HEK293T (cell line): Measurements from ENCODE around the gene LAMP1.
"Not testable (repeated sequence)": the region's sequence is repeated elsewhere in the genome, so short reads cannot be mapped to it uniquely, and the experiment has no call there.

Experiments used
- CTCF ChIA-PET: fragments of 350-600 bp; formaldehyde crosslinking; extraction: SDS; loops from one replicate; lab custom pipeline; 2021; ENCODE audit warnings: antibody characterized with exemption, inconsistent platforms; lab: Yijun Ruan, JAX
- POLR2A ChIA-PET: fragments of 350-600 bp; formaldehyde crosslinking; extraction: SDS; loops from one replicate; lab custom pipeline; 2020; ENCODE audit warnings: antibody characterized with exemption, inconsistent platforms; lab: Yijun Ruan, JAX
- DNase-seq: peaks from one replicate; pipeline ENCODE4 v3.0.0; 2012; ENCODE audit warnings: mixed read lengths; ENCODE audit errors: extremely low spot score
- ARNT ChIP-seq: fragments of 450-650 bp; IDR thresholded peaks from 2 replicates; pipeline ENCODE4 v1.6.1; 2017; ENCODE audit warnings: mild to moderate bottlenecking
- BHLHE40 ChIP-seq: fragments of 450-650 bp; IDR thresholded peaks from 2 replicates; pipeline ENCODE4 v1.6.1; 2016; ENCODE audit warnings: mild to moderate bottlenecking, moderate library complexity, borderline replicate concordance
- CTBP1 ChIP-seq: fragments of 450-650 bp; IDR thresholded peaks from 2 replicates; pipeline ENCODE4 v1.6.1; 2016; ENCODE audit warnings: borderline replicate concordance
- ELF4 ChIP-seq: fragments of 450-650 bp; IDR thresholded peaks from 2 replicates; pipeline ENCODE4 v1.6.1; 2017; ENCODE audit warnings: antibody characterized with exemption
- FOXA1 ChIP-seq: fragments of 450-650 bp; IDR thresholded peaks from 2 replicates; pipeline ENCODE4 v1.6.1; 2016; ENCODE audit warnings: mild to moderate bottlenecking
- FOXK2 ChIP-seq: fragments of 450-650 bp; IDR thresholded peaks from 2 replicates; pipeline ENCODE4 v1.6.1; 2016; ENCODE audit warnings: mild to moderate bottlenecking
- FOXM1 ChIP-seq: fragments of 450-650 bp; IDR thresholded peaks from 2 replicates; pipeline ENCODE4 v1.6.1; 2017; ENCODE audit warnings: mild to moderate bottlenecking, borderline replicate concordance
- HDGF ChIP-seq: fragments of 450-650 bp; IDR thresholded peaks from 2 replicates; pipeline ENCODE4 v1.6.1; 2017; ENCODE audit warnings: antibody characterized with exemption, borderline replicate concordance
- L3MBTL2 ChIP-seq: fragments of 450-650 bp; conservative IDR thresholded peaks from 2 replicates; pipeline ENCODE4 v1.6.1; 2016; ENCODE audit warnings: mild to moderate bottlenecking
- LEF1 ChIP-seq: fragments of 450-650 bp; IDR thresholded peaks from 2 replicates; pipeline ENCODE4 v1.6.1; 2017; ENCODE audit warnings: mild to moderate bottlenecking, borderline replicate concordance
- NFRKB ChIP-seq: fragments of 450-650 bp; IDR thresholded peaks from 2 replicates; pipeline ENCODE4 v1.6.1; 2016; ENCODE audit warnings: mild to moderate bottlenecking, moderate library complexity
- PKNOX1 ChIP-seq: fragments of 450-650 bp; IDR thresholded peaks from 2 replicates; pipeline ENCODE4 v1.6.1; 2016
- SP1 ChIP-seq: fragments of 450-650 bp; IDR thresholded peaks from 2 replicates; pipeline ENCODE4 v1.6.1; 2017
- SUZ12 ChIP-seq: fragments of 450-650 bp; IDR thresholded peaks from 2 replicates; pipeline ENCODE4 v1.6.1; 2016; ENCODE audit warnings: mild to moderate bottlenecking
- TARDBP ChIP-seq: fragments of 450-650 bp; IDR thresholded peaks from 2 replicates; pipeline ENCODE4 v1.6.1; 2016
- ZNF384 ChIP-seq: fragments of 450-650 bp; IDR thresholded peaks from 2 replicates; pipeline ENCODE4 v1.6.1; 2016

LAMP1 gene

DNA sequence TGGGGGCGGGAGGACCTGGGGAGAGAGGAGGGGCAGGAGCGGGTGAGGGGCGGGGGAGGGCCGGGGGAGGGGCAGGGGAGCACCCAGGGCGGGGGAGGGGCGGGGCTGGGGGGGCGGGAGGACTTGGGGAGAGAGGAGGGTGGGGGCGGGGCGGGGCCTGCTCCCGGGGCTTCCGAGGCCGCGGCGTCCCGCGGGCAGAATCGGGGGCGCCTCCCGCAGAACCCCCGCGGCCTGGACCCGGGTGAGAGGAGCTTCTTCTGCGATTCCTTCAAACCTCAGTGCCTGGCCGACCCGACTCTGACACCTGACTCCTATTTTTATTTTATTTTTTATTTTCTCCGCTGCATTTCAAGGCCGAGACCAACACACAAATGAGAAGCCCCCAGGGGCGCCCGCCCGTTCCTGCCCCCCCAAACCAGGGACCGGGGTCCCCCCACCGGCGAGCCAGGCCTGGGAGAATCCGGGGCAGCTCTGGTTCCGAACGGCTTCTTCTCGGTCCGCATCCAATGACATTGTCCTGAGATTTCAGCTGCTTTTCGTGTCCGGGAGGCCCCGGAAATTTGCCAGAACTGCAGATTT, 67.4 kb downstream of the LAMP1 start:
- POLR2A ChIA-PET = interaction anchor here (0.9 kb wide), 1 partner anchor 16 kb away, joined by 3 read pairs; no protein-coding TSS in a partner anchor
- CTCF ChIA-PET = interaction anchor here (0.5 kb wide), 1 partner anchor 126 kb away, joined by 8 read pairs; no protein-coding TSS in a partner anchor
- TF ChIP-seq BHLHE40 (no peak), ARNT (no peak)
- DNase-seq = no peak

DNA sequence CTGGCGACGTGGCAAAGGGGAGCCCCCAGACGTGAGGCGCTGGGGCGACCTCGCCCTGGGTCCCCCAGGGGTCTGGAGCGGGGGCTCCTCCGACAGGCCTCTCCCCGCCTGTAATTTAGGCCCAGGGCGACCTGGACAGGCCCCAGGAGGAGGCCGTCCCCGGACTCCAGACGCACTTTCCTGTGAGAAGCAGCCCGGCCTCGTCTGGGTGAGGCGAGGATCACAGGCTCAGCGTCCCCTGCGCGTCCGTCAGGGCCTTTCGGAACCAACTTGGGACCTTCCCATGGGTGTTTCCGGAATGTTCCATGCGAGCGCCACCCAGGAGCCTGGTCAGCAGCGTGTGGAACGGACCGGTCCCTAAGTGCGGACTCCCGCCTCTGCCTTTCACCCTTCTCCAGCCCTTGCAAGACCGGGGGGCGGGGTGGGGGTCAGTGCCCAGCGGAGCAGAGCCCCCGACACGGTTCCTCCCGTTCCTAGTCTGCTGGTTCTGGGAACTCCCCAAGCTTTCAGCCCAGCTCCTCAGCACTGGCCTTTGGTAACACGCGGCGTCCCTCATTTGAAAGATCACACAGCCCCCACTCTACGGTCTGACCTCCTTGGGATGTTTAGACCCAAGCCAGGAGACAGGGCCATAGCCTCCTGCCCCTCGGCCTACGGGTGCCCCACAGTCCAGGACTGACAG, 68.0 kb downstream of the LAMP1 start:
- POLR2A ChIA-PET = no interaction called here
- CTCF ChIA-PET = interaction anchor here (0.5 to 0.6 kb wide), 2 partner anchors 12 to 127 kb away, joined by 5 to 8 read pairs; no protein-coding TSS in a partner anchor
- no peak for DNase-seq
- TF ChIP-seq TARDBP (no peak), FOXK2 (no peak), L3MBTL2 (no peak), ARNT (no peak), LEF1 (no peak), SUZ12 (no peak), NFRKB (no peak), HDGF (no peak), ELF4 (no peak), FOXA1 (no peak), ZNF384 (no peak), PKNOX1 (no peak), SP1 (no peak), BHLHE40 (no peak), FOXM1 (no peak), CTBP1 (no peak)

- POLR2A ChIA-PET = no interaction called here
- no peak for DNase-seq
- TF ChIP-seq TARDBP (no peak), PKNOX1 (no peak), CTBP1 (no peak), ELF4 (no peak), BHLHE40 (no peak), LEF1 (no peak), FOXM1 (no peak), NFRKB (no peak), FOXA1 (no peak), FOXK2 (no peak), ZNF384 (no peak), SP1 (no peak), HDGF (no peak), ARNT (no peak), SUZ12 (no peak)
- CTCF ChIA-PET = interaction anchor here (0.6 kb wide), 1 partner anchor 12 kb away, joined by 5 read pairs; no protein-coding TSS in a partner anchor
Observed at GRCh38 chr13:113365583-113365970, 68.5 kb downstream of the LAMP1 start.

DNA sequence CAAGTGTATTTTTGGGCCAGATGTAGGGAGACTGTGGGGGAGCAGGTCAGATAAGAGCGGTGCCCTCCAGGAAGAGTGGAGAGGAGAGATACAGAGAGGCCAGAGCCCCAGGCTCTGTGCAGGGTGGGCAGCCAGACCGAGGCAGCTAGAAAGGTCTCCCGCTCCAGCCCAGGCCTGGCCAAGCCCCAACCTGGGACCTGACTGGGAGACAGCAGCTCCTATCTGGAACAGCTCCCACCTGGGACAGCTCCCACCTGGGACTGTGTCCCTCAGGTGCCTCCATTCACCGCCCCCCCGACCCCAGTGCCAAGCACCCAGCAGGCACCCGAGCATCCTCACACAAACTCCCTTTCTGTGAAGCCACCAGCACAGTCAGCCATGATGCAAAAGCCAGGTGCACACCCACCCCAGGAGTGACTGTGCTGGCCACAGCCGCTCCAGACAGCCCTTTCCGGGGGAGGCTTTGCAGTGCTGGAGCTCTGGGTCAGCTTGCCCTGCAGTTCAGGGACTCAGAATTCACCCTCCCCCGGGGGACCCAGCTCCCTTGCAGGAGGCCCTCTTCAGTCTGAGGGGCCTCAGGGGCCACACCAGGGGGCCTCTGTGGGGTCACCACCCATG, 69.0 kb downstream of the LAMP1 start:
- no peak for TF ChIP-seq L3MBTL2
- no peak for TF ChIP-seq SUZ12
- TF ChIP-seq ARNT = no peak
- no peak for TF ChIP-seq ELF4
- no peak for TF ChIP-seq NFRKB
- TF ChIP-seq CTBP1 = no peak
- TF ChIP-seq BHLHE40 = no peak
- no peak for TF ChIP-seq TARDBP
- no peak for TF ChIP-seq FOXA1
- no peak for TF ChIP-seq SP1
- TF ChIP-seq FOXK2 = no peak
- no peak for TF ChIP-seq HDGF
- TF ChIP-seq FOXM1 = no peak
- TF ChIP-seq ZNF384 = no peak
- TF ChIP-seq PKNOX1 = no peak
- no peak for TF ChIP-seq LEF1
- ChIA-PET CTCF (interaction anchor here (0.6 kb wide), 1 partner anchor 11 kb away, joined by 5 read pairs; no protein-coding TSS in a partner anchor), POLR2A (no interaction called here)
- no peak for DNase-seq

DNA sequence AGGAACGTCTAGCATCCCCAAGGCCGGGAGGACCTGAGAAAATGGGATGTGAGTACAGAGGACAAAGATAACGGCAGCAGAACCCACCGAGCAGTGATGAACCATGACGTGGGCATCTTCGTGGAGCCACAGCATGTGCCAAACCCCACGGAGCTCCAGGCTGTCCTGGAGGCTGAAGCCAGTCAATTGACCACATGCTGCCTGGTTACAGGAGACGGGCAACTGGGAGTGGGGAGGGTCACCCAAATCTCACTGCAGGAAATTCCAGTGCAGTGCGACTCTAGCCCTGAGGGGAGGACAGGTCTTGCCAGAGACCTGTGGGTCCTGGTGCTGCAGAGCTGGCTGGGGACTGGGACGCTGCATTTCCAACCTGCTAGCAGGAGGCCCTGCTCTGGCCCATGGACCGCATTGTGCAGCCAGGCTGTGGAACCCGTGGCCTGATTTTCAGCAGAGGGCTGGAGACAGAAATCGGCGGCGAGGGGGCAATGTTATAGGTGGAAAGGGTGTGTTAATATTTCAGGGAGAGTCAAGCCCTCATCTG, 70.1 kb downstream of the LAMP1 start:
- CTCF ChIA-PET = no interaction called here
- no peak for DNase-seq
- POLR2A ChIA-PET = no interaction called here

DNA sequence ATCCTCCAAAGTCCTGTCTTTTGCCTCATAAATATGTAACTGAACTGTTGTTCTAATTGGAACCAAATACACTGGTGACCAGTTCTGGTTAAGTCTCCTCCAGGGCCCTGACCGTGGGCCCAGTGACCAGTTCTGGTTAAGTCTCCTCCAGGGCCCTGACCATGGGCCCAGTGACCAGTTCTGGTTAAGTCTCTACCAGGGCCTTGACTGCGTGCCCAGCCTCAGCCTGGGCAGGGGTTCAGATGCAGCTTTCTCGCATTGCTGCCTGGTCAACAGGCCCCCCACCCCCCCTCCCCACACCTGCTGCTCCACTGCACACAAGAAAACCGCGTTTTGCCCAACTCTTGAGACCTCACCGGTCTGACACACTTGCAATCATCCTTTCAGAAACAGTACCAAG, 70.7 kb downstream of the LAMP1 start:
- DNase-seq = no peak
- no peak for TF ChIP-seq TARDBP
- no peak for TF ChIP-seq HDGF
- TF ChIP-seq SP1 = no peak
- no peak for TF ChIP-seq FOXM1
- no peak for TF ChIP-seq ZNF384
- no peak for TF ChIP-seq FOXA1
- TF ChIP-seq FOXK2 = no peak
- no peak for TF ChIP-seq CTBP1
- TF ChIP-seq NFRKB = no peak
- no peak for TF ChIP-seq ELF4
- TF ChIP-seq BHLHE40 = no peak
- TF ChIP-seq L3MBTL2 = no peak
- TF ChIP-seq PKNOX1 = no peak
- no peak for TF ChIP-seq ARNT
- TF ChIP-seq LEF1 = no peak
- TF ChIP-seq SUZ12 = no peak
- CTCF ChIA-PET = no interaction called here
- POLR2A ChIA-PET = no interaction called here

More for the DNA sequence above, 70.1 kb downstream of the LAMP1 start:
- TF ChIP-seq FOXK2 = no peak

- DNase-seq, CTCF ChIA-PET, POLR2A ChIA-PET: not testable (repeated sequence)
Observed at GRCh38 chr13:113368353-113368752, 71.3 kb downstream of the LAMP1 start.
